GM11168 (cell line): ENCODE results near the gene AIF1L.
"Not testable (repeated sequence)": the region's sequence is repeated elsewhere in the genome, so short reads cannot be mapped to it uniquely, and the experiment has no call there.

Experiments used
- in situ Hi-C: fragments of 300-500 bp; cut with MboI; formaldehyde crosslinking; loops from one replicate; pipeline ENCODE4 v1.12.0; 2022; ENCODE audit warnings: low sequenced_read_pairs; ENCODE audit not compliant: unreplicated experiment

Gene AIF1L

GRCh38 chr9:131149688-131150053 lies 53.3 kb downstream of the AIF1L start:
- in situ Hi-C loops = no loop called here

DNA sequence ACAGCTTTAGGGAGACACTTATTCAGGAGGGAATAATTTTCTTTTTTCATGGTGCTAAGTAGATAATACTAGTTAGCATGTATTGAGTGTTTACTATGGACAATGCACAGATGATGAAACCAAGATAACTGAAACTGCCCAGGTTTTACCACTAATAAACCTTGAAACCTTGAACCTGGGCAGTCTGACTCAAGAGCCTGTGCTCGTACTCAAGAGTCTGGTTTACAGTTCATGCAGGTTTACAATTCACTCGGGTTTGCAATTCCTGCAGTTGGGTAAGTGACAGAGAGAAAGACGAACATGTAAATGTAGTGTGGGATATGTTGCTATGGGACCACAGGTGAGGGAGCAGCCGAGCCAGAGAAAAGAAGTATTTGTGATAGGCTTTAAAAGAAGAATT lies 57.3 kb downstream of the AIF1L start:
- in situ Hi-C loops = no loop called here

DNA sequence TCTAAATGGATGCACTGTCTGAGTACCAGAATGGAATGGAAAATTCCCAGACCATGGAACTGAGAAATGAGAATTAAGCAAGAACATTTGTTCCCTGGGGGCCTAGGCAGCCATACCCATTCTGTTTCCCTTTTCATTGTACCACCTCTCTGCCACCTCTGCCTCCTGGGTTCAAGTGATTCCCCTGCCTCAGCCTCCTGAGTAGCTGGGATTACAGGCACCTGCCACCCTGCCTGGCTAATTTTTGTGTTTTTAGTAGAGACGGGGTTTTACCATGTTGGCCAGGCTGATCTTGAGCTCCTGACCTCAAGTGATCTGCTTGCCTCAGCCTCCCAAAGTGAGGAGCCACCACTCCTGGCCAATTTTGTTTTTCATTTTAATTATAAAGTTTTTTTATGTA lies 62.3 kb downstream of the AIF1L start:
- in situ Hi-C loops = not testable (repeated sequence)

DNA sequence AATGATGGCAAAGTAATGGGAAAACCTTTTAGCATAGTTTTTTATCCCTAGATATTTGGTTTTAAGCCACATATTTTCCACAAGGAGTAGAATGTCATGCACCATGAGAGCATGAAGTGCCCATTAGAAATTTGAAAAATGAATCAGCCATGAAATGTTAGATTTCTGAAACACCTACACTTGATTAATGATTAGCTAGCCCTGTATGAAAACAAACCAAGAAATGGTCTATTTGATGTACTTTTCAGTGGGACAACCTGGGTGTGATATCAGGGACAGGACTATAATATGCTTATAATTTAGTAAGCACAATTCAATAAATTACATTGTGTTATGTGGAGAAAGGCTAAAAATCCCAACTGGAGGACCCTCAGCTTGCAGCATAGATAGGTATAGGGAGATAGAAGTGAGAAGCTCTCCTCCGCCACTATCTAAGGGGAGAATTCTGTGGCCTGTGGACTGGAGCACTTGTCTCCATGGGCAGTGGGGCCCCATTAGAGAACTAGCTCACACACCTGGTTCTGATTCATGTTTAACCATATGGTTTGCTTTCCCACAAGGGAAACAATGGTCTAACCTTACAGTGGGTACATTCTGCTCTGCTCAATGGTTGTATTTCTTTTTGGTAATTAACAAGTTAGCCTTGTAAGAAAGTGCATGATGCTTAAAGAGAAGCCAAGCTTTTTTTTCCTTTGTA lies 64.2 kb downstream of the AIF1L start:
- in situ Hi-C loops = no loop called here

GRCh38 chr9:131161585-131161984 lies 65.3 kb downstream of the AIF1L start:
- in situ Hi-C loops = no loop called here

DNA sequence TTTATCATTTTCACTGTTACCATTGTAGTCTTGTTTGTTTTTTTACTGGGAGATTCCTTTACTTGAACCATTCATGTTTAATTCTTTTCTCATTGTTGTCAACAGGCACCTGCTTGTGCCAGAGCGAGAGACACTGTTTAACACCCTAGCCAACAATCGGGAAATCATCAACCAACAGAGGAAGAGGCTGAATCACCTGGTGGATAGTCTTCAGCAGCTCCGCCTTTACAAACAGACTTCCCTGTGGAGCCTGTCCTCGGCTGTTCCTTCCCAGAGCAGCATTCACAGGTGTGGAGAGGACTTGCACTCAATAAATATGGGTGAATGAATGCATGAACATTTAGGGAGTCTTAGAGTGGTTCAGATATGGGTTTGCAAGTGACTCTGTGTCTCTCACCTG lies 66.6 kb downstream of the AIF1L start:
- in situ Hi-C loops = no loop called here

DNA sequence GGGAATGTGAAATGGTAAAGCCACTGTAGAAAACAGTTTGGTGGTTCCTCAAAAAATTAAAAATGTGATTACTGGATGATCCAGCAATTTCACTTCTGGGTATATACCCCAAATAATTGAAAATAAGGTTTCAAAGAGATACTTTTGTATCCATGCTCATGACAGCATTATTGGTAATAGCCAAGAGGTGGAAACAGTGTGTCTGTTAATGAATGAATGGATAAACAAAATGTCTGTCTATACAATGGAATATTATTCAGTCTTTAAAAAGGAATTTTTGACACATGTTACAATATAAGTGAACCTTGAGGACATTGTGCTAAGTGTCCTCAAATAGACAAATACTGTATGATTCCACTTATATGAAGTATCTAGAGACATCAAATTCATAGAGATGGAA lies 69.2 kb downstream of the AIF1L start:
- in situ Hi-C loops = no loop called here

DNA sequence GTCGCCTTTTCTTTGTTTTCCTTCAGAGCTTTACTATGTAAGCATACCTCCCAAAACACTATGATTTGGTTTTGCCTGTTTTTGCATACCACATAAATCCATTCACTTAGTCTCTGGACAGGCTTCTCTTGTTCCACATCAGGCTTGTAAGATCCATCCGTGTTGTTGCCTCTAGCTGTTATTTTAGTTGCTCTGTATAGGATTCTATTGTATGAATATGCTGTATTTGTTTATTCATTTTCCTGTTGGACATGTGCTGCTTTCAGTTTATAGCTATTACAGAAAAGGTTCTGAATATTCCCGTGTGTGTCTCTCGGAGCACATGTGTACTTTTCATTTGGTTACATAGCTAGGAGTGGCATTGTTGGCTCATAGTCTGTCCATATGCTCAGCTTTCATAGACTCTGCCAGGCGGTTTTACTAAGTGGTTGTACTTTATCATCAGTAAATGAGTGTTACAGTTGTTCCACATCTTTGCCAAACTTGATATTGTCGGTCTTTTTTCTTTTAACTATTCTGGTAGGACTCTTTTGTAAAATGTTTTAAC lies 70.9 kb downstream of the AIF1L start:
- in situ Hi-C loops = no loop called here

- in situ Hi-C loops = no loop called here
Observed at GRCh38 chr9:131167936-131168335, 71.6 kb downstream of the AIF1L start.

DNA sequence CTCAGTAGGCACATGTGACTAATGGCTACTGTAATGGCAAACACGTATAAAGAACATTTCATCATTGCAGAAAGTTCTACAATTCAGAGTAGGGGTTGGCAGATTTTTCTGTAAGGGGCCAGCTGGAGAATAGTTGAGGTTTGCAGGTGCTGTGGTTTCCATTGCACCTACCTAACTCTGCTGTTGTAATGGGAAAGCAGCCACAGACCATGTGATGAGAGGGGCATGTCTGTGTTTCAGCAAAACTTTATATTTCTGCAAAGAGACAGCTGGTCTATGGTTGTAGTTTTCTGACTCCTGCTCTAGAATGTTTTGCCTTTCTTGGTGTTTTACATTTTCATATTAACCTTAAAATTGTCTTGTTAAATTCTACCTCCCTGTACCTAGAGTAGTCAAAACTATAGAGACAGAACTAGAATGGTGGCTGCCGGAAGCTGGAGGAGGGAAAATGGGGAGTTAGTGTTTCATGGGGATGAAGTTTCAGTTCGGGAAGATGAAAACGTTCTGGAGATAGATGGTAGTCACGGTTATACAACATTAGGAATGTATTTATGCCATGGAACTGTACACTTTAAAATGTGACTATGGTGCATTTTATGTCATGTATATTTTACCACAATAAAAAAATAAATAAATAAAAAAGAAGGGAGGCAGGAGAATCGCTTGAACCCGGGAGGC lies 73.4 kb downstream of the AIF1L start:
- in situ Hi-C loops = no loop called here
